ENCODE data around the gene TCF3. TPM values are rescaled to one million over a fixed set of nuclear protein-coding genes. Genes with fewer than 3 reads are reported as not detected.
"Not testable (repeated sequence)": the region's sequence is repeated elsewhere in the genome, so short reads cannot be mapped to it uniquely, and the experiment has no call there.

Gene TCF3
- total and polyA plus RNA-seq, 7 donors, result 20.1 to 33.8 (median 24.6) TPM

DNA sequence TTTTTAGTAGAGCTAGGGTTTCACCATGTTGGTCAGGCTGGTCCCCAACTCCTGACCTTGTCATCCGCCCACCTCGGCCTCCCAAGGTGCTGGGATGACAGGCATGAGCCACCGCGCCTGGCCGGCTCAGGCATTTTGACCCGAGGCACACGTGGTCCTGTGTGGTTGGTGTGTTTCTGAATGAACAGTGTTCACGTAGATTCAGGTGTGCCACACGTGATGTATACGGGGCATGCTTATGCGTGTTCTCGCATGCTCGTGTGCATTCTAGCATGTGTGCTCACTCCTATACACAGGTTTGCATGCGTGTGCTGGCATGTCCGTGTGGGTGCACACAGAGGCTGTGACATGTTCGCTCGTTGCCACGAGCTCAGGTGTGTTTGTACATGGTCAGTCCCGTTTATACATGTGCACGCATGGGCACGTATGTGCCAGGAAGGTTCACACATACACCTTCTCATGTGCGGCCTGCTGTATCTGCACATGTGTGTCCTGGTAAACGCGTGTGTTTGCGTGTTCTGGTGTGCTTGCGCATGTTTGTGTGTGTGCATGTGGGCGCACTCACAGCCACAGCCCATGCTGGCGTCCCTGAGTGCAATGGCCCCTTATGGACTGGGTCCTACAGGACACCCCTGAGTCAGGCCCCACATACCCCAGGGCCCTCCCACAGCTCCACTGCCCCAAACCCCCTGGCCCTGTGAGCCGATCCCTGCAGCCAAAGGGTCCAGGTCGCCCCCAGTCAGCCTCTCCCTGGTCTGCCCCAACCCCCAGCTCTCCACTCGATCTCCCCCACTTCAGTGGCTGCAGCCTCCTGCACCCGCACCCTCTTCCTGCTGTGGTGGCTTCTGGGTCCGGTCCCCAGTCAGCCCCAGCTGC, 20.6 kb upstream of the TCF3 start:
- no peak overlapping the region for H3K27ac ChIP-seq
- 77 to 88% (median 84%) methylated on average over 32 to 33 of the region's 33 CpGs for WGBS, 3 donors
- H3K4me3 ChIP-seq, result no peak overlapping the region
- DNase-seq, result no peak
- peaks cover 0 to 87% (median 28%) of the 10 kb centered on the region in 3 donors for H3K27me3 ChIP-seq (ENCODE audit: insufficient read depth in 3 of 3, low read length in 2 of 3)
- peaks cover 8% of the 10 kb centered on the region for H3K4me1 ChIP-seq
- H3K9me3 ChIP-seq, result no peaks in the 10 kb centered on the region
- ATAC-seq, result no peak
- H3K36me3 ChIP-seq (ENCODE audit: insufficient read depth in 1 of 2, low read depth in 1 of 2), result no peaks in the 10 kb centered on the region
- TF ChIP-seq, protein P1, sequence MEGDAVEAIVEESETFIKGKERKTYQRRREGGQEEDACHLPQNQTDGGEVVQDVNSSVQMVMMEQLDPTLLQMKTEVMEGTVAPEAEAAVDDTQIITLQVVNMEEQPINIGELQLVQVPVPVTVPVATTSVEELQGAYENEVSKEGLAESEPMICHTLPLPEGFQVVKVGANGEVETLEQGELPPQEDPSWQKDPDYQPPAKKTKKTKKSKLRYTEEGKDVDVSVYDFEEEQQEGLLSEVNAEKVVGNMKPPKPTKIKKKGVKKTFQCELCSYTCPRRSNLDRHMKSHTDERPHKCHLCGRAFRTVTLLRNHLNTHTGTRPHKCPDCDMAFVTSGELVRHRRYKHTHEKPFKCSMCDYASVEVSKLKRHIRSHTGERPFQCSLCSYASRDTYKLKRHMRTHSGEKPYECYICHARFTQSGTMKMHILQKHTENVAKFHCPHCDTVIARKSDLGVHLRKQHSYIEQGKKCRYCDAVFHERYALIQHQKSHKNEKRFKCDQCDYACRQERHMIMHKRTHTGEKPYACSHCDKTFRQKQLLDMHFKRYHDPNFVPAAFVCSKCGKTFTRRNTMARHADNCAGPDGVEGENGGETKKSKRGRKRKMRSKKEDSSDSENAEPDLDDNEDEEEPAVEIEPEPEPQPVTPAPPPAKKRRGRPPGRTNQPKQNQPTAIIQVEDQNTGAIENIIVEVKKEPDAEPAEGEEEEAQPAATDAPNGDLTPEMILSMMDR (IDR thresholded peaks at IDR 0.05), result no peak
- intact Hi-C loops (cut with DNase I), result loop anchor here (5.0 to 10.0 kb wide), 3 partner anchors 112 to 154 kb away; no protein-coding TSS in a partner anchor

DNA sequence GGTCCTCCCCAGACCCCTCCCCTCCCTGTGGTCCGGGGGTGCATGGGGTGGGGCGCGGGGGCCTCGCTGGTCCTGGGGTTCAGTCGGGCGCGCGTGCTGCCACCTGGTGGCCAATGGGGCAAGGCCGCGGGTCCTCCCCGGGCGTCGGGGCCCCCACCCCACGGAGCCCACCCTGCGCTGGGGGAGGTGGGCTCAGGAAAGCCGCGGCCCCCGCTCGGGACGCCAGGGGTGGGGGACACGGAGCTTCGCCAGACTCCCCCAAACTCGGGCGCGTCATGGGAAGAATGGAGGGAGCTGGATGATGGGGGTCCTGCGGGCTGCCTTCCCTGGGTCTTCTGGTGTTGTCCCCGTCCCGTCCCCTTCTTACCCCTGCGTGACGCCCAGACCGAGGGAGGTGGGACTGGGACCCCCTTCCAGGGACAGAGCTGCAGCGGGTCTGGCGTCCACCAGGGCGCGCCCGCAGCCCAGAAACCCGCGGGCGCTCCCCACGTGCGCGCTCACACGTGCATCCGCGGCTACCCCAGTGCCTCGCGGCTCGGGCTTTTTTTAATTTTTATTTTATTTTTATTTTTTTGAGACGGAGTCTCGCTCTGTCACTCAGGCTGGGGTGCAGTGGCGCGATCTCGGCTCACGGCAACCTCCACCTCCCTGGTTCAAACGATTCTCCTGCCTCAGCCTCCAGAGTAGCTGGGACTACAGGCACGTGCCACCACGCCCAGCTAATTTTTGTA, 19.8 kb upstream of the TCF3 start:
- no peaks in the 10 kb centered on the region for H3K36me3 ChIP-seq (ENCODE audit: insufficient read depth in 1 of 2, low read depth in 1 of 2)
- H3K27me3 ChIP-seq (ENCODE audit: insufficient read depth in 3 of 3, low read length in 2 of 3), result peaks cover 0 to 87% (median 32%) of the 10 kb centered on the region in 3 donors
- TF ChIP-seq, protein P1 (IDR thresholded peaks at IDR 0.05), result peak; percentile 71
- intact Hi-C loops (cut with DNase I), result loop anchor here (5.0 to 10.0 kb wide), 3 partner anchors 113 to 155 kb away; no protein-coding TSS in a partner anchor
- H3K9me3 ChIP-seq, result no peaks in the 10 kb centered on the region
- no peak overlapping the region for H3K27ac ChIP-seq
- H3K4me1 ChIP-seq, result peaks cover 8% of the 10 kb centered on the region
- 4 to 6% (median 6%) methylated on average over 44 to 57 of the region's 57 CpGs for WGBS, 3 donors
- ATAC-seq (peak in 3 of 4 donors; percentile 53 to 72 (median 58)), DNase-seq (no peak)
- peak overlapping the region; percentile 22 for H3K4me3 ChIP-seq

DNA sequence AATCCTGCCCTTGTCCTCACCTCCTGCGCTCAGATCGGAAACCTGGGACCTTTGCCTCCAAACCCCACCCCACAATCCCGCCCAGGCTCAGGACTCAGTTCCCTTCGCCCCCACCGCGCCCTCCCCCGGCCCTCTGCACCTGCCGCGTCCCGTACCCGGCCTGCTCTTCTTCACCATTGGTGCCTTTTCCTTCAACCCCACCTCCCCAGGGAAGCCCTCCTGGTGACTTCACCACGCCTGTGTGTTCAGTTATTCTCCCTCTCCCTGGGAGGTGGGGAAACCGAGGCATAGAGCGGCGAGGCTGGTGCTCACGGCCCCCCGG, 19.3 kb upstream of the TCF3 start:
- 5 to 9% (median 9%) methylated on average over 15 to 17 of the region's 17 CpGs for WGBS, 3 donors
- no peaks in the 10 kb centered on the region for H3K9me3 ChIP-seq
- ATAC-seq, result peak in 1 of 4 donors; percentile 21
- intact Hi-C loops (cut with DNase I), result loop anchor here (2.0 to 10.0 kb wide), 4 partner anchors 113 to 156 kb away; no protein-coding TSS in a partner anchor
- TF ChIP-seq, protein P1 (IDR thresholded peaks at IDR 0.05), result no peak
- peaks cover 8% of the 10 kb centered on the region for H3K4me1 ChIP-seq
- H3K36me3 ChIP-seq (ENCODE audit: insufficient read depth in 1 of 2, low read depth in 1 of 2), result no peaks in the 10 kb centered on the region
- no peak for DNase-seq
- peaks cover 0 to 85% (median 30%) of the 10 kb centered on the region in 3 donors for H3K27me3 ChIP-seq (ENCODE audit: insufficient read depth in 3 of 3, low read length in 2 of 3)
- H3K4me3 ChIP-seq, result peak overlapping the region; percentile 22
- no peak overlapping the region for H3K27ac ChIP-seq

DNA sequence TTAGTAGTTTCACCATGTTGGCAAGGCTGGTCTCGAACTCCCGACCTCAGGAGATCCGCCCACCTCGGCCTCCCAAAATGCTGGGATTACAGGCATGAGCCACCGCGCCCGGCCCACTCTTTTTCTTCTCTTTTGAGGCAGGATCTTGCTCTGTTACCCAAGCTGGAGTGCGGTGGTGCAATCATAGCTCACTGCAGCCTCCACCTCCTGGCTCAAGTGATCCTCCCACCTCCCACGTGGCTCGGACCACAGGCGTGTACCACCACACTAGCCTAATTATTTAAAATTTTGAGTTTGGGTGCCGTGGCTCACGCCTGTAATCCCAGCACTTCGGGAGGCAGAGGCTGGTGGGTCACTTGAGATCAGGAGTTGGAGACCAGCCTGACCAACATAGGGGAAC, 18.3 kb upstream of the TCF3 start:
- intact Hi-C loops (cut with DNase I), result loop anchor here (2.0 to 10.0 kb wide), 4 partner anchors 114 to 157 kb away; no protein-coding TSS in a partner anchor
- ATAC-seq; H3K9me3 ChIP-seq; H3K27ac ChIP-seq; H3K36me3 ChIP-seq (ENCODE audit: insufficient read depth in 1 of 2, low read depth in 1 of 2); DNase-seq; H3K4me1 ChIP-seq; H3K4me3 ChIP-seq: not testable (repeated sequence)
- peaks cover 0 to 85% (median 30%) of the 10 kb centered on the region in 3 donors for H3K27me3 ChIP-seq (ENCODE audit: insufficient read depth in 3 of 3, low read length in 2 of 3)
- WGBS, 3 donors, result 43 to 65% (median 63%) methylated on average over 14 of the region's 14 CpGs

Measured in psoas muscle (tissue), 8 donors.